Epithelial cell of alveolus of lung (primary cell): Measurements from ENCODE around the gene ZNF45. TPM values are rescaled to one million over a fixed set of nuclear protein-coding genes. Genes with fewer than 3 reads are reported as not detected.

ENCODE experiments used
- total RNA-seq: library from RNA; depleted of rRNA; stranded (reverse); fragments of >200 nt; gene quantifications from 2 replicates; pipeline ENCODE4 v1.2.1, GENCODE V29; 2015

The ZNF45 gene
- total RNA-seq: 7.2 and 22.8 TPM in 2 replicates

DNA sequence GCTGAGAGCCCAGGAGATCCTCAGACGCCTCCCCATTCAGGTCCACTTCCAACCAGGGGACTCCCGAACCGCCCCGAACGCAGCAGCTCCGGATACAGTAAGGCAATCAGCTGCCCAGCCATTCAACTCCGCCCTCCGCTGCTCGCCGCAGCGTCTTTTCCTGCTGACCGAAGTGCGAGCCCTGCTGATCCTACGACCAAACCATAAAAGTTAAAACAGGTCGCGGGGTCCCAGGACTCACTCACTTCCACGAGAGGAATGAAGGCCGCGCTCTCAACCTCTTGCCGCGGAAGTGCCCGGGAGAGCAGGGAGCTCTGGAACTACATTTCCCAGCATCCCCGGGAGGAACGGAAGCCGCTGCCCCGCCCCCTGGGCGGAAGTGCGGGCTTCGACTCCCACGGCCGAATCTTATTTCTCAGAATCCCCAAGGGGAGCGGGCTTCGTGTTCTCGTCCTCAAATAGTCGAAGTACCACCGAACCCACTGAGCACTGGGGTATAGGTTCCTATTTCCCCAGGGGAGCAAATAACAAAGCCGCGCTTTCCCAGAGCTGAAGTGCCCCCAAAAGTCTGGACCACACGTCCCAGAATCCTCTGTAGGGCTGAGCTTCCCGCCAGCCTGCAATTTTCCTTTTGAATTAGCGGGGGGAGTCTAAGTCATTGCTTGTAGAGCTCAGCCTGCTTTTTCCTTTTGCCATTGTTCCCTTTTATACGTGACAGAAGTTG lies at the start of gene ZNF45:
ZNF45 (minus strand) TSS at position 298 of the 724 bp plus-strand sequence. CDS start 13,097 bp downstream, outside the sequence.

DNA sequence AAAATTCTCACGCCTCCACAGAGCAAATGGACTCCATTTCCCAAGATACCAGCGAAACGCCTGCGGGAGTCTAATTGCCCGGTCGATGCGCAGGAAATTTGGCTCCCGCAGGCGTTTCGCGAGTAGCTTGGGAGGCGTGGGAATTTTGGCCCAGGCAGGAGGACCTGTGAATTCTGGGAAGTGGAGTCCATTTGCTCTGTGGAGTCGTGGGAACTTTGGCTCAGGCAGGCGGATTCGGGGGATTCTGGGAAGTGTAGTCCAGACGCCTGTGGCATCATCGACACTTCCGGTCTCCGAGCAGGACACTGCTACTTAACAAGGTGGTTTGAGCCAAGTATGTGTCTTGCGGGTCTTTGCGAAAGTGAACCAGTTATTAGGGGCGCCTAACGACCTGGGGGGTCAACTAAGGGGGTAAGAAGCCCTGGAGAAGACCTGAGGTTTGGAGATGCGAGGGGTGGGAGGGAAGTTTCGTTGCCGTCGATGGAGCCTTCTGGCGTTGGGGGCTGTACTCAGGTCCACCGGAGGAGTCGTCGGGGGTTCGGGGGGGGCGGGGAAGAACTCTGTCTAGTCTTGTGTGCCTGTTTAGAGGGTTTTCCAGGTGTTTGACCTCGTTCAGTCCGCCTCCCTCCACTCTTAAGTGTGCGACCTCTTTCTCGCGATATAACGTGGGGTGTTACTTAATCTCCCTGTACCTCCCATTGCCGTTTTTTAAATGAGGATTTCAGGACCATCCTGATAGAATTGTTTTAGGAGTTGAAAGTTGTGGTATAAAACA lies 49.0 kb upstream of the ZNF45 start, which contains the start of gene ZNF155:
ZNF155 (plus strand) TSS at position 277 of the 775 bp plus-strand sequence. CDS start 4,356 bp downstream, outside the sequence.

DNA sequence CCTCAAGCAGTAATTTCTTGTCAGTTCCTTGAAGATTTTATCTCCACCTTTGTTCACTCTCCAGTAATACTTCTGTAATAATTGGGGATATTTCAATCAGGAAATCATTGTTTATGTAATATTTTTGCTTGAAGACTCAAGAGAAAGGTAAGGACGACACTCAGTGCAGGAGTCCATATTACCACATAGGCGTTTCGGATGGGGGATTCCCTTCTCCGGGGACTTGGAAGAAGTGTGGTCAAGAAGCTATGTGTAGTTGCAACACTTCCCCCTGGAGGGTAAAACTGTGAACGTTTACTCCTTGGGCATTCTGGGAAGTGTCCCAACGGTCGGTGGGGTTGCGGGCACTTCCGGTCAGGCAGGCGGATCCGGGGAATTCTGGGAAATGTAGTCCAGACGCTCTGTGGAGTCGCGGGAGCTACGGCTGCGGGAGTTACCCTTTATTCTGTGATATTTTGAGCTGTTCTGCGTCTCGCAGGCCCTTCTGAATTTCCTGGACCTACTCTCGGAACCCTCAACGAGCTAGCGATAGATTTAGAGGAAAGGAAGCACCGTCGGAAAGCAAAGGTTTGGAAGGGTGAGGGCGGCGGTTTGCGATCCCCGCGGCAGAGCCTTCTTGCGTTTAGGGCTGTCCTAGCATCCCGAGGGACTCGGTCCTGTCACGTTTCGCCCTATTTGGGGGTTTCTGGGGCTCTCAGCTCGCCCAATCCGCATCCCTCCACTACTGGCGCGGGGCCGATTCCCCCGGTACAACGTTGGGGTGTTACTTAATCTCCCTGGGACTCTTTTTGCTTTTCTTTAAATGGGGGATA lies 16.0 kb upstream of the ZNF45 start, which contains the start of gene ZNF221:
ZNF221 (plus strand) TSS at position 395 of the 812 bp plus-strand sequence. CDS start 11,499 bp downstream, outside the sequence.

DNA sequence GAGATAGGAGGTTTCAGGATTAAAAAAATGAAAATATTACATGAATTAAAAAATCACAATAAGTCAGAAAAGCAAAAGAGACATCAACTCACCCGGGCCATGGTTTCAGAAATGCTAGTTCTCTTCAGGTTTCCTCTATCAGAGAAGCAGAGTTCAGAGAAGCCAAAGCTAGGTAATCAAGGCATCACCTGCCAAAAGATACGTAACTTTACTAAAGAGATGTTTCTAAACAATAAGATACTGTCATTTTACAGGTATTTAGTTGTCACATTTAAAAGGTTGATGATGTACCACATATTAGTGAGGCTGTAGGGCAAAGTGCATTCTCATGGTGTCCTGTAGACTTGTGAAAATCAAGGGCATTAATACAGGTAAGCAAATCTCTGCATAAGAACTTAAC lies 51.2 kb downstream of the ZNF45 start, which contains the start of gene ZNF404:
ZNF404 (minus strand) TSS at position 101 of the 400 bp plus-strand sequence.

Other genes starting within 250 kb of the ZNF45 start
- gene IRGC, start 219.2 kb downstream of the ZNF45 start, total RNA-seq: not detected in 2 replicates
- gene SMG9, start 180.3 kb downstream of the ZNF45 start, total RNA-seq: 6.9 and 16.0 TPM in 2 replicates
- gene KCNN4, start 154.3 kb downstream of the ZNF45 start, total RNA-seq: 5.4 TPM in 1 of 2 replicates, not detected in the other
- gene LYPD5, start 132.8 kb downstream of the ZNF45 start, total RNA-seq: 1.3 TPM in 1 of 2 replicates, not detected in the other
- gene ZNF283, start 108.0 kb downstream of the ZNF45 start, total RNA-seq: 2.7 and 7.1 TPM in 2 replicates
- 1.9 and 11.3 TPM in 2 replicates for gene ZNF404, start 51.3 kb downstream of the ZNF45 start, total RNA-seq
- gene ZNF221, start 15.9 kb upstream of the ZNF45 start, total RNA-seq: 2.6 and 15.8 TPM in 2 replicates
- gene ZNF155, start 48.9 kb upstream of the ZNF45 start, total RNA-seq: 2.6 and 10.3 TPM in 2 replicates
- gene ZNF230, start 67.7 kb upstream of the ZNF45 start, total RNA-seq: 2.2 and 3.7 TPM in 2 replicates
- gene ZNF222, start 90.1 kb upstream of the ZNF45 start, total RNA-seq: 3.5 and 5.4 TPM in 2 replicates
- gene ZNF223, start 116.8 kb upstream of the ZNF45 start, total RNA-seq: 4.1 and 4.8 TPM in 2 replicates
- gene ZNF284, start 136.9 kb upstream of the ZNF45 start, total RNA-seq: 2.1 and 7.8 TPM in 2 replicates
- 8.9 and 12.3 TPM in 2 replicates for gene ZNF224, start 159.1 kb upstream of the ZNF45 start, total RNA-seq
- 1.6 and 4.6 TPM in 2 replicates for gene ZNF225, start 178.1 kb upstream of the ZNF45 start, total RNA-seq
- gene ZNF234, start 206.3 kb upstream of the ZNF45 start, total RNA-seq: 3.4 and 5.0 TPM in 2 replicates
- 11.5 and 73.9 TPM in 2 replicates for gene ZNF226, start 229.8 kb upstream of the ZNF45 start, total RNA-seq